Kidney tubule cell (primary cell): ENCODE measurements around the gene COA1.

ENCODE experiments used
- DNase-seq: peaks from one replicate; pipeline ENCODE4 v3.0.0-alpha.2; 2018; ENCODE audit warnings: low spot score

Gene COA1

GRCh38 chr7:43590862-43591557 is 138.3 kb downstream of the COA1 start:
- peak; percentile 34 for DNase-seq

GRCh38 chr7:43589728-43590127 is 139.6 kb downstream of the COA1 start:
- no peak for DNase-seq
